Measurements from ENCODE around the gene RPS6KA5.
"Not testable (repeated sequence)": the region's sequence is repeated elsewhere in the genome, so short reads cannot be mapped to it uniquely, and the experiment has no call there.

Gene RPS6KA5

DNA sequence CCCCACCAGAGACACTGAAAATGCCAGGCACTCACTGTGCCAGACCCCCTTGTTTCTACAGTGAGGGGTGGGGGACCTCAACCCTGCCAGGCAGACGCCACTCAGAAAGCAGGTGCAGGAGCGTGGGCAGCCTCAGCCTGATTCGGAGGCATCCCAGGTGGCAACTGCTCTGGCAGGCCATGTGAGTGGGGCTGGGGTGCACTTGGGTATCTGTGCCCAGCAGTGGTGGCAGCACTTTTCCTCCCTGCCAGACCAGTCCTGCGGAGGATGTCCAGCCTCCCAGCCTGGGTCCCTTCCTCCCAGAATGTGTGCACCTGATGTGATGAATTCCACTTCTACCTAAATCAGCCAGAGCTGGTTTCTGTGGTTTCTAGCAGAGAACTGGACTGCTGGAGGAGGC lies 230.8 kb downstream of the RPS6KA5 start:
- H3K4me2 ChIP-seq (ENCODE audit: insufficient read depth, low read length) = no peak overlapping the region
- H2AFZ ChIP-seq (ENCODE audit: low read depth, low read length) = no peak overlapping the region
- H3K36me3 ChIP-seq (ENCODE audit: insufficient read depth, low read length) = no peaks in the 10 kb centered on the region
- H3K4me1 ChIP-seq (ENCODE audit: insufficient read depth, low read length) = peaks cover 20% of the 10 kb centered on the region
- no peaks in the 10 kb centered on the region for H3K27me3 ChIP-seq (ENCODE audit: insufficient read depth, low read length, poor library complexity)
- H3K79me2 ChIP-seq (ENCODE audit: insufficient read depth, low read length) = no peaks in the 10 kb centered on the region
- no peaks in the 10 kb centered on the region for H4K20me1 ChIP-seq (ENCODE audit: insufficient read depth, low read length)
- H3K27ac ChIP-seq (ENCODE audit: low read length) = no peak overlapping the region
- no peak for DNase-seq
- TF ChIP-seq EZH2 (IDR thresholded peaks at IDR 0.05; ENCODE audit: borderline replicate concordance, low read depth, low read length, severe bottlenecking) = no peak
- TF ChIP-seq, protein P1, sequence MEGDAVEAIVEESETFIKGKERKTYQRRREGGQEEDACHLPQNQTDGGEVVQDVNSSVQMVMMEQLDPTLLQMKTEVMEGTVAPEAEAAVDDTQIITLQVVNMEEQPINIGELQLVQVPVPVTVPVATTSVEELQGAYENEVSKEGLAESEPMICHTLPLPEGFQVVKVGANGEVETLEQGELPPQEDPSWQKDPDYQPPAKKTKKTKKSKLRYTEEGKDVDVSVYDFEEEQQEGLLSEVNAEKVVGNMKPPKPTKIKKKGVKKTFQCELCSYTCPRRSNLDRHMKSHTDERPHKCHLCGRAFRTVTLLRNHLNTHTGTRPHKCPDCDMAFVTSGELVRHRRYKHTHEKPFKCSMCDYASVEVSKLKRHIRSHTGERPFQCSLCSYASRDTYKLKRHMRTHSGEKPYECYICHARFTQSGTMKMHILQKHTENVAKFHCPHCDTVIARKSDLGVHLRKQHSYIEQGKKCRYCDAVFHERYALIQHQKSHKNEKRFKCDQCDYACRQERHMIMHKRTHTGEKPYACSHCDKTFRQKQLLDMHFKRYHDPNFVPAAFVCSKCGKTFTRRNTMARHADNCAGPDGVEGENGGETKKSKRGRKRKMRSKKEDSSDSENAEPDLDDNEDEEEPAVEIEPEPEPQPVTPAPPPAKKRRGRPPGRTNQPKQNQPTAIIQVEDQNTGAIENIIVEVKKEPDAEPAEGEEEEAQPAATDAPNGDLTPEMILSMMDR (IDR thresholded peaks at IDR 0.05; ENCODE audit: borderline replicate concordance, extremely low read depth, low read length, poor library complexity, severe bottlenecking) = no peak
- peaks cover 4% of the 10 kb centered on the region for H3K9me3 ChIP-seq (ENCODE audit: insufficient read depth, low read length, severe bottlenecking)
- ATAC-seq (ENCODE audit: insufficient read depth, low read depth) = no peak
- H3K4me3 ChIP-seq (ENCODE audit: low read depth in 1 of 2, low read length in 2 of 2) = no peak overlapping the region
- no peak overlapping the region for H3K9ac ChIP-seq (ENCODE audit: low read depth, low read length)

DNA sequence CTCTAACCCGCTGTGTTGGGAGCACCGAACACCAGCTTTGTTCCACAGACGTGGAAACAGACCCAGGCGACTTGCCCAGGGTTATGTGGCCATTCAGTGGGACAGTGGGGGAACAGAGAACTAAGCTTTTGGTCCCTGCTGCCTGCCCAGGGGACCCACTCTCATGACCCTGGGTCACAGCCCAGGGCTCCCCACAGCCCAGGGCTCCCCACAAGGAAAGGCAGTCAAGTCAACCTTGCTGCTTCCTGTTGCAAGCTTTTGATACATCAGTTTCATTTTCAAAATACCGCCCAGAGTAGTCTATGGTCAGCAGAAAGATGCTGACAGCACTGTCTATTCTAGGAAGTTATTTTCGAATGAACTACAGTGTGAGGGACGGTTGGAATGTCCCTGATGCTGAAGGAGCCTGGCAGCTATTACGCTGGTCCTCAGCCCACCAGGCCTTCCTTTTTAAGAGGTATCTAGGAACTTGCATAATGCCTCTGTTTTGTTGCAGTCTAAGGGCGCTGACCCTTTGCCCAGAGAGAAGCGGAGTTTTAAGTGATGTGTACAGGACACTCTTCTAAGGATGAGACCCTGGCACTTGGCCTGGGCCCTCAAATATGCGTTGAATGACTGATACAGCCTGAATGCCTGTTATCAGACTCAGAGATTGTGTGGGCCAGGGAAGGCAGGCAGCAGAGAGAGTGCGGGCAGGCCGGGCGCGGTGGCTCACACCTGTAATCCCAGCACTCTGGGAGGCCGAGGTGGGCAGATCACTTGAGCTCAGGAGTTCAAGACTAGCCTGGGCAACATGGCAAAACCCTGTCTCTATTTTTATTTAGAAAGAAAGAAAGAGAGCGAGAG lies 231.6 kb downstream of the RPS6KA5 start:
- no peak for DNase-seq
- peak overlapping the region; percentile 60 for H3K4me2 ChIP-seq (ENCODE audit: insufficient read depth, low read length)
- H3K4me1 ChIP-seq (ENCODE audit: insufficient read depth, low read length) = peaks cover 20% of the 10 kb centered on the region
- H3K79me2 ChIP-seq (ENCODE audit: insufficient read depth, low read length) = no peaks in the 10 kb centered on the region
- H4K20me1 ChIP-seq (ENCODE audit: insufficient read depth, low read length) = no peaks in the 10 kb centered on the region
- no peaks in the 10 kb centered on the region for H3K27me3 ChIP-seq (ENCODE audit: insufficient read depth, low read length, poor library complexity)
- no peaks in the 10 kb centered on the region for H3K36me3 ChIP-seq (ENCODE audit: insufficient read depth, low read length)
- peak overlapping the region; percentile 80 for H2AFZ ChIP-seq (ENCODE audit: low read depth, low read length)
- H3K9ac ChIP-seq (ENCODE audit: low read depth, low read length) = peak overlapping the region; percentile 41; the same call in 1 of the 2 replicates
- H3K4me3 ChIP-seq (ENCODE audit: low read depth in 1 of 2, low read length in 2 of 2) = peak overlapping the region in 1 of 2 experiments; percentile 46; a peak in 2 of 4 replicates
- H3K27ac ChIP-seq (ENCODE audit: low read length) = peak overlapping the region; percentile 50
- 0 out of 3 replicates have a peak, but pooled peaks have one; percentile 15 for ATAC-seq (ENCODE audit: insufficient read depth, low read depth)
- peaks cover 7% of the 10 kb centered on the region for H3K9me3 ChIP-seq (ENCODE audit: insufficient read depth, low read length, severe bottlenecking)
- TF ChIP-seq, protein P1 (IDR thresholded peaks at IDR 0.05; ENCODE audit: borderline replicate concordance, extremely low read depth, low read length, poor library complexity, severe bottlenecking) = no peak
- no peak for TF ChIP-seq EZH2 (IDR thresholded peaks at IDR 0.05; ENCODE audit: borderline replicate concordance, low read depth, low read length, severe bottlenecking)

DNA sequence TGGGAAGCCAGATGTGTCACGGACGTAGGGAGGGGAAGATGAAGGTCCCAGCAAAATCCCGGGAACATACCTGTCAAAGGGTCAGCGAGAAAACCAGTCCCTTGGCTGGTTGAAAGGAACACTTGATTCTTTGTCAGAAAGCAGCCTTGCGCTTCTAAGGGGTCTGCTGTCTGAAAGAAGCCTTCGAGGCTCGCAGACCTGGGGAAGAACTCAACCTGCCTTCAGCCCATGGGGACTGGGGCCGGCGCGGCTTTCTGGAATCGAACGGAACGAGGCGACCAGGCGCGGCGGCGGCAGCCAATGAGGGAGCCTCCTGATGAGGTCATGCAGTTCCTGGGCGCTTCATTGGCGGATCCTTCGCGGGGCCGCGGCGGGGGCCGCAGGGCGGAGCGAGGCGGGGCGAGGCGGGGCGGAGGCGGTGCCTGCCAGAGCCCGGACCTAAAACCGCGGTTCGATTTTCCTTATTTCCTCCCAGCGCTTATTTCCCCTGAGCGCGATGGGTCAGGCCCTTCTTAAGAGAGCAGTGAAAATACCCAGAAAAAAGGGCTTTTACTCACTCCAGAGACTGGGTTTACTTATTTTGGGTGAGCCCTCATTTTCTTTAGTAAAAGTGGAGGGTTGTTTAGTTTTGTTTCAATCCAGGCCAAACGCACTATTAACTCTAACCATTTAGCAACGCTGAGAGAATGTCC lies 232.4 kb downstream of the RPS6KA5 start:
- Histone ChIP-seq H3K4me1 (ENCODE audit: insufficient read depth, low read length) (peaks cover 20% of the 10 kb centered on the region), H3K9ac (ENCODE audit: low read depth, low read length) (peak overlapping the region; percentile 41), H3K9me3 (ENCODE audit: insufficient read depth, low read length, severe bottlenecking) (peaks cover 10% of the 10 kb centered on the region), H4K20me1 (ENCODE audit: insufficient read depth, low read length) (no peaks in the 10 kb centered on the region), H2AFZ (ENCODE audit: low read depth, low read length) (peak overlapping the region; percentile 80), H3K4me2 (ENCODE audit: insufficient read depth, low read length) (peak overlapping the region; percentile 60), H3K4me3 (ENCODE audit: low read depth in 1 of 2, low read length in 2 of 2) (peak overlapping the region in 1 of 2 experiments; percentile 49; a peak in 2 of 4 replicates), H3K79me2 (ENCODE audit: insufficient read depth, low read length) (no peaks in the 10 kb centered on the region), H3K36me3 (ENCODE audit: insufficient read depth, low read length) (no peaks in the 10 kb centered on the region), H3K27me3 (ENCODE audit: insufficient read depth, low read length, poor library complexity) (no peaks in the 10 kb centered on the region), H3K27ac (ENCODE audit: low read length) (peak overlapping the region; percentile 50)
- ATAC-seq (ENCODE audit: insufficient read depth, low read depth) (peak; percentile 98), DNase-seq (peak; percentile 84)
- no peak for TF ChIP-seq EZH2 (IDR thresholded peaks at IDR 0.05; ENCODE audit: borderline replicate concordance, low read depth, low read length, severe bottlenecking)
- TF ChIP-seq, protein P1 (IDR thresholded peaks at IDR 0.05; ENCODE audit: borderline replicate concordance, extremely low read depth, low read length, poor library complexity, severe bottlenecking) = no peak

DNA sequence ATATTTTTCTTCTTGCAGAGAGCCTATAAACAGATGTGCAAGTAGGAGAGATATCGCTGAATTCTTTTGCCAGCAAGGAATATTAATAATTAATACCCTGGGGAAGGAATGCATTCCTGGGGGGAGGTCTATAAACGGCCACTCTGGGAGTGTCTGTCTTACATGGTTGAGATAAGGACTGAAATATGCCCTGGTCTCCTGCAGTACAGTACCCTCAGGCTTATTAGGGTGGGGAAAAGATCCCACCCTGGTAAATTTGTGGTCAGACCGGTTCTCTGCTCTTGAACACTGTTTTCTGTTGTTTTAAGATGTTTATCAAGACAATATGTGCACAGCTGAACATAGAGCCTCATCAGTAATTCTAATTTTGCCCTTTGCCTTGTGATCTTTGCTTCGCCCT lies 236.9 kb downstream of the RPS6KA5 start:
- not testable (repeated sequence) for H4K20me1 ChIP-seq (ENCODE audit: insufficient read depth, low read length); H3K27ac ChIP-seq (ENCODE audit: low read length); ATAC-seq (ENCODE audit: insufficient read depth, low read depth); H3K4me2 ChIP-seq (ENCODE audit: insufficient read depth, low read length); H3K79me2 ChIP-seq (ENCODE audit: insufficient read depth, low read length); H3K9ac ChIP-seq (ENCODE audit: low read depth, low read length); H3K27me3 ChIP-seq (ENCODE audit: insufficient read depth, low read length, poor library complexity); H3K36me3 ChIP-seq (ENCODE audit: insufficient read depth, low read length); H2AFZ ChIP-seq (ENCODE audit: low read depth, low read length); H3K4me3 ChIP-seq (ENCODE audit: low read depth in 1 of 2, low read length in 2 of 2)
- peak; percentile 25 for DNase-seq
- peaks cover 10% of the 10 kb centered on the region for H3K4me1 ChIP-seq (ENCODE audit: insufficient read depth, low read length)
- H3K9me3 ChIP-seq (ENCODE audit: insufficient read depth, low read length, severe bottlenecking) = peaks cover 13% of the 10 kb centered on the region
